ENCODE measurements around the gene GAB1.

The GAB1 gene

GRCh38 chr4:143482840-143483239 is 146.2 kb downstream of the GAB1 start:
- DNase-seq (ENCODE audit: low spot score), result peak; percentile 1

- DNase-seq (ENCODE audit: low spot score), result no peak
Observed at GRCh38 chr4:143486314-143486713, 149.6 kb downstream of the GAB1 start.

- DNase-seq (ENCODE audit: low spot score), result no peak
Observed at GRCh38 chr4:143488687-143489086, 152.0 kb downstream of the GAB1 start.

- no peak for DNase-seq (ENCODE audit: low spot score)
Observed at GRCh38 chr4:143489106-143489505, 152.4 kb downstream of the GAB1 start.

GRCh38 chr4:143498021-143498420 is 161.3 kb downstream of the GAB1 start:
- no peak for DNase-seq (ENCODE audit: low spot score)

- no peak for DNase-seq (ENCODE audit: low spot score)
Observed at GRCh38 chr4:143502231-143502630, 165.6 kb downstream of the GAB1 start.

GRCh38 chr4:143506031-143506430 is 169.4 kb downstream of the GAB1 start:
- no peak for DNase-seq (ENCODE audit: low spot score)

GRCh38 chr4:143511906-143512305 is 175.2 kb downstream of the GAB1 start:
- DNase-seq (ENCODE audit: low spot score), result no peak

GRCh38 chr4:143512978-143513313 is 176.3 kb downstream of the GAB1 start:
- no peak for DNase-seq (ENCODE audit: low spot score)

- DNase-seq (ENCODE audit: low spot score), result peak; percentile 99
Observed at GRCh38 chr4:143513314-143514168, 176.9 kb downstream of the GAB1 start, which contains the start of gene SMARCA5. TSS of gene SMARCA5 (plus strand) at chr4:143513702. CDS start at chr4:143513925, 223 bp downstream.

GRCh38 chr4:143514169-143514495 is 177.5 kb downstream of the GAB1 start:
- DNase-seq (ENCODE audit: low spot score), result no peak

- DNase-seq (ENCODE audit: low spot score), result peak; percentile 62
Observed at GRCh38 chr4:143514497-143514896, 177.8 kb downstream of the GAB1 start.

- no peak for DNase-seq (ENCODE audit: low spot score)
Observed at GRCh38 chr4:143514901-143515300, 178.2 kb downstream of the GAB1 start.

- DNase-seq (ENCODE audit: low spot score), result no peak
Observed at GRCh38 chr4:143515905-143516304, 179.2 kb downstream of the GAB1 start.

GRCh38 chr4:143517764-143518163 is 181.1 kb downstream of the GAB1 start:
- no peak for DNase-seq (ENCODE audit: low spot score)

Small RNA genes within 50 kb of the gene (small RNA-seq; reads per million reads assigned to genes)
- gene MIR3139 (0.03 to 0.62 reads per million in 2 experiments), gene RF00019 (0 reads per million in 2 experiments)
